AG09309 (cell line): ENCODE measurements around the gene GDF3.
"Not testable (repeated sequence)": the region's sequence is repeated elsewhere in the genome, so short reads cannot be mapped to it uniquely, and the experiment has no call there.

Experiments used
- DNase-seq: peaks from one replicate; pipeline ENCODE4 v3.0.0-alpha.2; 2010; ENCODE audit warnings: low read depth
- H3K4me3 ChIP-seq: 2 replicates; pipeline ENCODE4 v1.5.1; 2011; ENCODE audit warnings: mild to moderate bottlenecking, low read depth, low read length, moderate library complexity; ENCODE audit not compliant: control insufficient read depth
- TF ChIP-seq, protein P1 (sequence below): IDR thresholded peaks from 2 replicates; pipeline ENCODE4 v1.5.1; 2011; ENCODE audit warnings: mild to moderate bottlenecking, low read depth, low read length, inconsistent platforms; ENCODE audit not compliant: insufficient read depth, control insufficient read depth; ENCODE audit errors: missing control alignments

GDF3 gene

DNA sequence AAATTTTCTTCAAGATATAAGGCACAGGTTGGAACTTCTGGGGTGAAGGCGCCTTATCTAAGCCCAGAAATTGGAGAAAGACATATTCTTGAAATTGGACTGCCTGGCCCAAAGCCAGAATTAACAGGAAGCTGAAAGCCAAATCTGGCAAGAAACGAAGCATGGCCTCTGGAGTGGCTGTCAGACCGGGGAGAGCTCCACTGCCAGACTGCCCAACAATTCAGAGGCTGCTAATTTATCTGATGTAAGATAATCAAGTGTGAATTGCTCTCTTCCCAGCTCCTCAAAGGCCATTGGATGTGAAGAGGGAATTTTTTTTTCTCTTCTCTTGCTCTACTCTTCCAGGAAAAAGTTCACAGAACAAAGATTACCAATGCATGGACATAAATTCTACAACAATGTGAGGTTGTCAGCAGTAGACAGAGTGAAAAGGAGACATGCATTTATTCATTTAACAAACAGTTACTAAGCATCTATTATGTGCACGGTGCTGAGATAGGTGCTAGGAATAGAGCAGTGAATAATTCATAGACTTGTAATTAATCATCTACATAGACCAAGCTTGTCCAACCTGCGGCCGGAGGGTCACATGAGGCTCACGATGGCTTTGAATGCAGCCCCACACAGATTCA lies at the start of gene GDF3:
Gene GDF3, minus strand, starts transcription at position 210 of the 632 bp plus-strand sequence. Its CDS starts 47 bp downstream, at position 163.
- DNase-seq, result no peak
- H3K4me3 ChIP-seq, result no peak within 1 kb of the TSS
- TF ChIP-seq, protein P1, sequence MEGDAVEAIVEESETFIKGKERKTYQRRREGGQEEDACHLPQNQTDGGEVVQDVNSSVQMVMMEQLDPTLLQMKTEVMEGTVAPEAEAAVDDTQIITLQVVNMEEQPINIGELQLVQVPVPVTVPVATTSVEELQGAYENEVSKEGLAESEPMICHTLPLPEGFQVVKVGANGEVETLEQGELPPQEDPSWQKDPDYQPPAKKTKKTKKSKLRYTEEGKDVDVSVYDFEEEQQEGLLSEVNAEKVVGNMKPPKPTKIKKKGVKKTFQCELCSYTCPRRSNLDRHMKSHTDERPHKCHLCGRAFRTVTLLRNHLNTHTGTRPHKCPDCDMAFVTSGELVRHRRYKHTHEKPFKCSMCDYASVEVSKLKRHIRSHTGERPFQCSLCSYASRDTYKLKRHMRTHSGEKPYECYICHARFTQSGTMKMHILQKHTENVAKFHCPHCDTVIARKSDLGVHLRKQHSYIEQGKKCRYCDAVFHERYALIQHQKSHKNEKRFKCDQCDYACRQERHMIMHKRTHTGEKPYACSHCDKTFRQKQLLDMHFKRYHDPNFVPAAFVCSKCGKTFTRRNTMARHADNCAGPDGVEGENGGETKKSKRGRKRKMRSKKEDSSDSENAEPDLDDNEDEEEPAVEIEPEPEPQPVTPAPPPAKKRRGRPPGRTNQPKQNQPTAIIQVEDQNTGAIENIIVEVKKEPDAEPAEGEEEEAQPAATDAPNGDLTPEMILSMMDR, result no peak

DNA sequence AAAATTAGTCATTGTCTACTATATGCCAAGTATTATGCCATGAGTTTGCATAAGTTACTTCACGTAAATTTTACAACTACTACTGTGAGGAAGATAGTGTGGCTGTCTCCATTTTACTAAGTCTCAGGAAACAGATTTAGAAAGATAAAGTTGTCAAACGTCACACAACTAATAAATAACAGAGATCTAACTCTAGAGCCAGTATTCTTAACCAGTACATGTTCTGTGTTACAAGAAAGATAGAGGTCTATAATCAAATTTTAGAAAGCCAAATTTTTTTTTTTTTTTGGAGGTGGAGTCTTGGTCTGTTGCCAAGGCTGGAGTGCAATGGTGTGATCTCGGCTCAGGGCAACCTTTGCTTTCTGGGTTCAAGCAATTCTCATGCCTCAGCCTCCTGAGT lies 37.4 kb upstream of the GDF3 start:
- TF ChIP-seq, protein P1, result no peak
- no peak overlapping the region for H3K4me3 ChIP-seq
- DNase-seq, result no peak

DNA sequence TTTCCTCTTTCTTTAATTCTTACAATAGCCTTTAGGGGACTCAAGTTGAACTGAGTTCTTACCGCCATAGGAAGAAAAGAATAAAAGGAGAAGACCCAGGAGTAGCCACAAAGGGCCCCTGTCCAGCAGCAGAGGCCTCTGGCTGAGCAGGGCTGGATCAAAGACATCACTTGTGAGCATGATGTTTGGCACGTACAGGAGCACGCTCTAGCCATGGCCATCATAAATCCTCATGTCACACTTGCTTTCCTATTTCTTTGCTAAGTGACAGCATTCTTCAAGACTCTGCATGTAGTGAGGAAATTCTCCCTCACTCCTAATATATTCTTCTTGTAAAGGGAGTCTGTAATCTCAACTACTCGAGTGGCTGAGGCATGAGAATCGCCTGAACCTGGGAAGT lies 35.9 kb upstream of the GDF3 start:
- no peak for DNase-seq
- H3K4me3 ChIP-seq, result no peak overlapping the region
- TF ChIP-seq, protein P1, result no peak

DNA sequence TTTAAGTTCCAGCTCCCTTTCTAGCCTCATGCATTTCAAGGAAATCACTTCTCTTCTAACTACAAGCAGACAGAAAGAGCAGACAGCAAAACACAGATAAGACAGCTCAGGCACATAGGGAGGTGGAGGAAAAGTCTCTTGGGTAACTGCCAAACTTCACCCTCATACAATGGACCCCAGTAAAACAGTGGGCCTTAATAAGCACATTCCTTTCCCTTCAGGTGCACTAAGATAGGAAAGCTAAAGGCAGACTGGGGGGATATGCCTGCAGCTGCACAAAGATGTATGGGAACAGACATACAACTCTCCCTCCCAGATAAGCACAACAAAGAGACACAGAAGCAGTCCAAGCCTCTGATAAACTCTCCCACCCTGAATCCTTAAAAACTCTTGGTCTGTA lies 35.4 kb upstream of the GDF3 start:
- H3K4me3 ChIP-seq, DNase-seq: not testable (repeated sequence)

DNA sequence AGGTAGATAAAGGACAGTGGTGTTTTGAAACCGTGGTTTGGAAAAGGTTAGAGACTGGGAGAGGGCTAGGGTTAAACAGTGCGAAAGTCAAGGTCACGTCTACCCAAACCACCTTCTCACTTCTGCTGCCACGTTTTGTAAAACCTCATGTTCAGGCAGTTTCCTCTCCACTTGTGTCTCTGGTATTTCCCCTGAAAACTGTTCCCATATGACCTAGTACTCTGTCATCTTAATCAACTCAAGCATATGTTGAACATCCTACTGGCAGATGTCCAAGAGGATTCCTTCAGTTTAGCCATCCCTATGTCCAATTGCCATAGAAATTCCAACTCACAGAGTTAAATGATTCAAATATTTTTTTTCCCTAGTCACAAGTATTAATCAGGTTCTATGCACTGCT lies 34.2 kb upstream of the GDF3 start:
- no peak overlapping the region for H3K4me3 ChIP-seq
- no peak for DNase-seq
- TF ChIP-seq, protein P1, result no peak

DNA sequence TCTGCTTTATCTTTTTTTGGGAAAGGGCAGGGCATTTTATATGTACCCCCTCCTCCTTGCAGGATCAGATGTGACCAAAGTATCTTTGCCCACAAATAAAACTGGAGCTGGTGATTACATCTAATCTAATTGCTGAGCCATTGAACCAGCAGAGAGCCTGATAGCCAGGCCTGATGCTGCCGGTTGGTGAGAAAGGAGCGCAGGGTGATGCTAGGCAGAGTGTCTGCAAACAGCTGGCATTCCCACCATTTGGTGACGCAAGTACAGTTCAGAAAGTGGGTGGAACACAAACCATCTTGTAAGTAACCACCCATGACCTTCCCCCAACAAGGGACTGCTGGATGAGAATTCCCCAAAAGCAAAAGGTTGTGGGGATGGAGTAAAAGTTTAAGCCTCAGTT lies 28.4 kb upstream of the GDF3 start:
- no peak for DNase-seq
- TF ChIP-seq, protein P1, result no peak
- no peak overlapping the region for H3K4me3 ChIP-seq

DNA sequence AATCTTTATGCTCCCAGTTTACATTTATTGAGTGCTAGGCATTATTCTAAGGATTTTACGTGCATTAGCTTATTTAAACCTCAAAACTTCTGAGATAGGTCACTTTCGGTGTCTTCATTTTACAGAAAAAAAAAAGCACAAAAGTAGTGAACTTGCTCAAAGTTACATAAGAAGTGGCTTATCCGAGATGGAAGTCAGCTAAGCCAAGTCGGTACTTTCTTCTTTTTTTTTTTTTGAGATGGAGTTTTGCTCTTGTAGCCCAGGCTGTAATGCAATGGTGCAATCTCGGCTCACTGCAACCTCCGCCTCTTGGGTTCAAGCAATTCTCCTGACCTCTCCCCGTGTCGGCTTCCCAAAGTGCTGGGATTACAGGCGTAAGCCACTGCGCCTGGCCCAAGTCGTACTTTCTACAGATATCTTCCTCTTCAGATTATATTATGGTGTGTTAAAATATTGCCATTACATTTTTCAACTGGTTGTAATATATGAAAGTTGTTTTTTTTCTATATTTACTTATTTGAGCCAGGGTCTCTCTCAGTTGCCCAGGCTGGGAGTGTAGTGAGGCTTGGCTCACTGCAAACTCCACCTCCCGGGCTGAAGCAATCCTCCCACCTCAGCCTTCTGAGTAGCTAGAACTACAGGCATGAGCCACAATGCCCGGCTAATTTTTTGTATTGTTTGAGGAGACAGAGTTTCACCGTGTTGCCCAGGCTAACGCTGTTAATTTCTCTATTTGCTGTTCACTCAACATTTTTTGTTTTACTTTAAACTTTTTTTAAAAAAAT lies 24.6 kb upstream of the GDF3 start:
- DNase-seq, result no peak
- TF ChIP-seq, protein P1, result no peak
- no peak overlapping the region for H3K4me3 ChIP-seq
